Fibroblast of lung (primary cell): ENCODE results near the gene PYY.

Source experiments
- EZH2 ChIP-seq: IDR thresholded peaks from 2 replicates; pipeline ENCODE4 v1.5.1; 2012; ENCODE audit warnings: low read length, control low read depth, mild to moderate bottlenecking; ENCODE audit errors: missing control alignments
- TF ChIP-seq, protein P1 (sequence below), 2 donors: IDR thresholded peaks in 1 of 2; conservative IDR thresholded peaks in 1 of 2; 1 replicate in 1 of 2; 2 replicates in 1 of 2; pipeline ENCODE4 v1.5.1; 2011 to 2012; ENCODE audit warnings: low read length in 2 of 2, control low read depth in 1 of 2, inconsistent platforms in 1 of 2, low read depth in 1 of 2, mild to moderate bottlenecking in 1 of 2

DNA sequence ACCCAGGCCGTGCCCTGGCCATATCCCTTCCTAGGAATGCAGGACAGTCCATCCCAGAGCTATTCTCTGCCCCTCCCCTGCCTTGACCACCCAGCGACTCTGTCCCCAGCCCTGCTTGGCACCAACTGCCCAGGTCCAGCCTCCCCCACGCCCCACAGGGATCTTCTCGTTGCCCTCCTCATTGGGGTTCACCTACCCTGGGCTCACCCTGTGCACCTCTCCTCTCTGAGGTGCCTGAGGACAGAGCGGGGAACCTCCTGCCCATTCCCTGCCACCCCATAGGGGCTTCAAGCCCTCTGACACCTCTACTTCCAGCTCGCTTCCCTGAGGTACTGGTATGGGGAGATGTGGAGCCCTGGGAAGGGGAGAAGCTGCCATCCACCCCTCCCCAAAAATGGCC, 40.2 kb downstream of the PYY start:
- TF ChIP-seq, protein P1, sequence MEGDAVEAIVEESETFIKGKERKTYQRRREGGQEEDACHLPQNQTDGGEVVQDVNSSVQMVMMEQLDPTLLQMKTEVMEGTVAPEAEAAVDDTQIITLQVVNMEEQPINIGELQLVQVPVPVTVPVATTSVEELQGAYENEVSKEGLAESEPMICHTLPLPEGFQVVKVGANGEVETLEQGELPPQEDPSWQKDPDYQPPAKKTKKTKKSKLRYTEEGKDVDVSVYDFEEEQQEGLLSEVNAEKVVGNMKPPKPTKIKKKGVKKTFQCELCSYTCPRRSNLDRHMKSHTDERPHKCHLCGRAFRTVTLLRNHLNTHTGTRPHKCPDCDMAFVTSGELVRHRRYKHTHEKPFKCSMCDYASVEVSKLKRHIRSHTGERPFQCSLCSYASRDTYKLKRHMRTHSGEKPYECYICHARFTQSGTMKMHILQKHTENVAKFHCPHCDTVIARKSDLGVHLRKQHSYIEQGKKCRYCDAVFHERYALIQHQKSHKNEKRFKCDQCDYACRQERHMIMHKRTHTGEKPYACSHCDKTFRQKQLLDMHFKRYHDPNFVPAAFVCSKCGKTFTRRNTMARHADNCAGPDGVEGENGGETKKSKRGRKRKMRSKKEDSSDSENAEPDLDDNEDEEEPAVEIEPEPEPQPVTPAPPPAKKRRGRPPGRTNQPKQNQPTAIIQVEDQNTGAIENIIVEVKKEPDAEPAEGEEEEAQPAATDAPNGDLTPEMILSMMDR (conservative IDR thresholded peaks at IDR 0.05 in 1 of 2, IDR thresholded peaks at IDR 0.05 in 1 of 2; ENCODE audit: low read depth in 1 of 2, low read length in 2 of 2), result no peak
- no peak for TF ChIP-seq EZH2
